ENCODE results near the gene FUT7.

- TF ChIP-seq CTCF (IDR thresholded peaks at IDR 0.05) (no peak), POLR2A (IDR thresholded peaks at IDR 0.05) (no peak)
Observed at GRCh38 chr9:136995772-136996311, 36.0 kb downstream of the FUT7 start.
